Fibroblast of villous mesenchyme (primary cell): ENCODE data around the gene ZNF746. TPM values are rescaled to one million over a fixed set of nuclear protein-coding genes. Genes with fewer than 3 reads are reported as not detected.
A peak's percentile ranks its signal among the peaks of the same experiment; 100 is the strongest.

Source experiments
- DNase-seq: peaks from one replicate; pipeline ENCODE4 v3.0.0-alpha.2; 2010; ENCODE audit warnings: low read depth
- H3K4me3 ChIP-seq: 2 replicates; pipeline ENCODE4 v1.5.1; 2011; ENCODE audit warnings: low read depth, mild to moderate bottlenecking, low read length
- total RNA-seq: library from RNA; depleted of rRNA; stranded (reverse); fragments of >200 nt; gene quantifications from 2 replicates; pipeline ENCODE4 v1.2.3, GENCODE V29; 2012
- TF ChIP-seq, protein P1 (sequence below): IDR thresholded peaks from 2 replicates; pipeline ENCODE4 v1.5.1; 2012; ENCODE audit warnings: low read depth, mild to moderate bottlenecking, low read length; ENCODE audit not compliant: insufficient read depth

The ZNF746 gene
- total RNA-seq, 1 donor = 24.2 TPM

- DNase-seq = no peak
- TF ChIP-seq, protein P1, sequence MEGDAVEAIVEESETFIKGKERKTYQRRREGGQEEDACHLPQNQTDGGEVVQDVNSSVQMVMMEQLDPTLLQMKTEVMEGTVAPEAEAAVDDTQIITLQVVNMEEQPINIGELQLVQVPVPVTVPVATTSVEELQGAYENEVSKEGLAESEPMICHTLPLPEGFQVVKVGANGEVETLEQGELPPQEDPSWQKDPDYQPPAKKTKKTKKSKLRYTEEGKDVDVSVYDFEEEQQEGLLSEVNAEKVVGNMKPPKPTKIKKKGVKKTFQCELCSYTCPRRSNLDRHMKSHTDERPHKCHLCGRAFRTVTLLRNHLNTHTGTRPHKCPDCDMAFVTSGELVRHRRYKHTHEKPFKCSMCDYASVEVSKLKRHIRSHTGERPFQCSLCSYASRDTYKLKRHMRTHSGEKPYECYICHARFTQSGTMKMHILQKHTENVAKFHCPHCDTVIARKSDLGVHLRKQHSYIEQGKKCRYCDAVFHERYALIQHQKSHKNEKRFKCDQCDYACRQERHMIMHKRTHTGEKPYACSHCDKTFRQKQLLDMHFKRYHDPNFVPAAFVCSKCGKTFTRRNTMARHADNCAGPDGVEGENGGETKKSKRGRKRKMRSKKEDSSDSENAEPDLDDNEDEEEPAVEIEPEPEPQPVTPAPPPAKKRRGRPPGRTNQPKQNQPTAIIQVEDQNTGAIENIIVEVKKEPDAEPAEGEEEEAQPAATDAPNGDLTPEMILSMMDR = no peak
- H3K4me3 ChIP-seq = no peak overlapping the region
These were observed 69.7 kb downstream of the ZNF746 start for GRCh38 chr7:149427893-149428292.

GRCh38 chr7:149427096-149427680 is 70.4 kb downstream of the ZNF746 start:
- TF ChIP-seq, protein P1 = no peak
- DNase-seq = no peak
- H3K4me3 ChIP-seq = no peak overlapping the region

- TF ChIP-seq, protein P1 = no peak
- DNase-seq = no peak
- no peak overlapping the region for H3K4me3 ChIP-seq
These were observed 74.0 kb downstream of the ZNF746 start for GRCh38 chr7:149423449-149424110.

- DNase-seq = no peak
- peak overlapping the region; percentile 39 for H3K4me3 ChIP-seq
- TF ChIP-seq, protein P1 = no peak
These were observed 74.7 kb downstream of the ZNF746 start for GRCh38 chr7:149422914-149423301.

Other genes with a start within 250 kb of the ZNF746 start
- 8.6 and 9.0 TPM in 2 replicates for gene ZNF783, start 235.6 kb downstream of the ZNF746 start, total RNA-seq
- 6.0 and 7.7 TPM in 2 replicates for gene ZNF777, start 36.7 kb downstream of the ZNF746 start, total RNA-seq